ENCODE results near the gene SYCP3. TPM values are rescaled to one million over a fixed set of nuclear protein-coding genes. Genes with fewer than 3 reads are reported as not detected.
A peak's percentile ranks its signal among the peaks of the same experiment; 100 is the strongest.

The SYCP3 gene
- total RNA-seq, 1 donor from 2014 or later, result not detected

DNA sequence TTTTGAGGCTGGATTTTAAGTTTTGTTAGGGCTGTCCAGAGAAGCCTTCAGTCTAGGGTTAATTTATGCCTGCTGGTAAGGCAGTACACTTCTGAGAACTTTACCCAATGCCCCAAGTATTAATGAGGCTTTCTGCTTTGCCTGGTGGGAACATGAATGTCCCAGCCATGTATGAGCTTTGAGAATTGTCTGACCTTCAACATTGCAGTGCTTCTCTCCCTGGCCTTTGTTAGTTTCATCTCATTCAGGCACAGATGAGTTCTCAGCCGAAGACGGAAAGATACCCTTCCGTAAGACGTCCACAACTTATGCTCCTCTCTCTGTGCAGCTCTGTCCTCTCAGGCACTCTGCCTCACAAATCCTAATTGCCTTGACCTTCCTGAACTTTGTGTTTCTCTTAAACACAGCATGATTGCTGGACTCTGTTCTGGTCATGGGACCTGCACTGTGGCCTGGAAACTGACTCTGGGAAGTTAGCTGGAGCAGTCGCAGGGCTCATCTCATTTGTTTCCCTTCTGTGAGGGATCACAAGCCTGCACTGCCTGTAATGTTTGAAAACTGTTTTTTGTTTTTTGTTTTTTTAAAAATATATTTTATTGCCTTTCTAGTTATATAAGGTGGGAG lies 26.1 kb downstream of the SYCP3 start:
- no peak overlapping the region for H3K27ac ChIP-seq (ENCODE audit: low read depth, low read length)
- H3K4me1 Mint-ChIP-seq (ENCODE audit: low read depth, unreplicated experiment), result peaks cover 5% of the 10 kb centered on the region
- TF ChIP-seq CTCF (IDR thresholded peaks at IDR 0.05; ENCODE audit: insufficient read depth, low read depth, low read length) (no peak), EZH2 (IDR thresholded peaks at IDR 0.05; ENCODE audit: insufficient read depth, low read length) (no peak)
- H3K36me3 ChIP-seq (ENCODE audit: insufficient read depth, low read length), result no peaks in the 10 kb centered on the region
- H3K9me3 Mint-ChIP-seq (ENCODE audit: unreplicated experiment), result no peaks in the 10 kb centered on the region
- H3K4me2 ChIP-seq (ENCODE audit: low read length), result no peak overlapping the region
- no peaks in the 10 kb centered on the region for H4K20me1 ChIP-seq (ENCODE audit: insufficient read depth, low read length)
- H3K4me1 ChIP-seq (ENCODE audit: insufficient read depth, low read length), result no peaks in the 10 kb centered on the region
- no peak overlapping the region for H3K27ac Mint-ChIP-seq (ENCODE audit: unreplicated experiment)
- no peak overlapping the region for H3K4me3 Mint-ChIP-seq (ENCODE audit: unreplicated experiment)
- no peaks in the 10 kb centered on the region for H3K9me3 ChIP-seq (ENCODE audit: insufficient read depth, low read depth, low read length)
- H3K79me2 ChIP-seq (ENCODE audit: insufficient read depth, low read length), result peaks cover 3% of the 10 kb centered on the region
- H3K27me3 Mint-ChIP-seq (ENCODE audit: low read depth, unreplicated experiment), result no peaks in the 10 kb centered on the region
- no peak overlapping the region for H3K9ac ChIP-seq (ENCODE audit: low read length)
- FAIRE-seq, result no peak
- no peaks in the 10 kb centered on the region for H3K27me3 ChIP-seq (ENCODE audit: insufficient read depth, low read length)
- H3K36me3 Mint-ChIP-seq (ENCODE audit: low read depth, unreplicated experiment), result no peaks in the 10 kb centered on the region
- H3K4me3 ChIP-seq (ENCODE audit: insufficient read depth, low read depth, low read length), result no peak overlapping the region
- no peak for DNase-seq (ENCODE audit: low read depth)
- no peak overlapping the region for H2AFZ ChIP-seq (ENCODE audit: low read depth, low read length)

DNA sequence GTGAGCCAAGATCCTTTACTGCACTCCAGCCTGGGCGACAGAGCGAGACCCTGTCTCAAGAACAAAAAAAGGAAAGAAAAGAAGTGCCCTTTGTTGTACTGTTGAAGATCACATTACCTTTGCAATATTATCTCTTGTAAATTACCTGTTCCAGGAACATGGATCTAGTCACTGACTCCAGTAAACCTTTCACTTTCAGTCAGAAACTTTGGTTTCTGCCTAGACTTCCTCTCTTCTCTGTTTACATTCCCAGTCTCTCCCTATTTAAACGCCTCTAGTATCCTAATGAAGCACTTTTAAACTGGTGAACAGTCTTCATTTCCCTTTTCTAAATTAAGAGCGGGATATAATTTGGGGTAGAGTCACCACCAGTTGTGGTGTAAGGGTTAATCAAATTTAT lies 29.0 kb downstream of the SYCP3 start:
- Mint-ChIP-seq H3K27me3 (ENCODE audit: low read depth, unreplicated experiment) (no peaks in the 10 kb centered on the region), H3K36me3 (ENCODE audit: low read depth, unreplicated experiment) (no peaks in the 10 kb centered on the region), H3K27ac (ENCODE audit: unreplicated experiment) (no peak overlapping the region), H3K4me1 (ENCODE audit: low read depth, unreplicated experiment) (peaks cover 5% of the 10 kb centered on the region), H3K4me3 (ENCODE audit: unreplicated experiment) (no peak overlapping the region), H3K9me3 (ENCODE audit: unreplicated experiment) (no peaks in the 10 kb centered on the region)
- H3K27me3 ChIP-seq (ENCODE audit: insufficient read depth, low read length), result no peaks in the 10 kb centered on the region
- no peak overlapping the region for H3K4me2 ChIP-seq (ENCODE audit: low read length)
- TF ChIP-seq EZH2 (IDR thresholded peaks at IDR 0.05; ENCODE audit: insufficient read depth, low read length) (no peak), CTCF (IDR thresholded peaks at IDR 0.05; ENCODE audit: insufficient read depth, low read depth, low read length) (no peak)
- H3K4me1 ChIP-seq (ENCODE audit: insufficient read depth, low read length), result no peaks in the 10 kb centered on the region
- H3K79me2 ChIP-seq (ENCODE audit: insufficient read depth, low read length), result peaks cover 8% of the 10 kb centered on the region
- no peak for FAIRE-seq
- DNase-seq (ENCODE audit: low read depth), result no peak
- no peak overlapping the region for H3K9ac ChIP-seq (ENCODE audit: low read length)
- no peak overlapping the region for H3K4me3 ChIP-seq (ENCODE audit: insufficient read depth, low read depth, low read length)
- H3K27ac ChIP-seq (ENCODE audit: low read depth, low read length), result no peak overlapping the region
- no peak overlapping the region for H2AFZ ChIP-seq (ENCODE audit: low read depth, low read length)
- H4K20me1 ChIP-seq (ENCODE audit: insufficient read depth, low read length), result peaks cover 12% of the 10 kb centered on the region
- no peaks in the 10 kb centered on the region for H3K9me3 ChIP-seq (ENCODE audit: insufficient read depth, low read depth, low read length)
- no peaks in the 10 kb centered on the region for H3K36me3 ChIP-seq (ENCODE audit: insufficient read depth, low read length)

- Mint-ChIP-seq H3K27ac (ENCODE audit: unreplicated experiment) (no peak overlapping the region), H3K27me3 (ENCODE audit: low read depth, unreplicated experiment) (no peaks in the 10 kb centered on the region), H3K9me3 (ENCODE audit: unreplicated experiment) (no peaks in the 10 kb centered on the region), H3K4me3 (ENCODE audit: unreplicated experiment) (no peak overlapping the region), H3K4me1 (ENCODE audit: low read depth, unreplicated experiment) (peaks cover 3% of the 10 kb centered on the region), H3K36me3 (ENCODE audit: low read depth, unreplicated experiment) (no peaks in the 10 kb centered on the region)
- Histone ChIP-seq H3K27ac (ENCODE audit: low read depth, low read length) (no peak overlapping the region), H3K4me1 (ENCODE audit: insufficient read depth, low read length) (no peaks in the 10 kb centered on the region), H2AFZ (ENCODE audit: low read depth, low read length) (no peak overlapping the region), H3K9ac (ENCODE audit: low read length) (no peak overlapping the region), H3K36me3 (ENCODE audit: insufficient read depth, low read length) (no peaks in the 10 kb centered on the region), H4K20me1 (ENCODE audit: insufficient read depth, low read length) (peaks cover 17% of the 10 kb centered on the region), H3K27me3 (ENCODE audit: insufficient read depth, low read length) (no peaks in the 10 kb centered on the region), H3K79me2 (ENCODE audit: insufficient read depth, low read length) (peaks cover 13% of the 10 kb centered on the region), H3K9me3 (ENCODE audit: insufficient read depth, low read depth, low read length) (no peaks in the 10 kb centered on the region), H3K4me3 (ENCODE audit: insufficient read depth, low read depth, low read length) (no peak overlapping the region), H3K4me2 (ENCODE audit: low read length) (peak overlapping the region; percentile 1)
- TF ChIP-seq CTCF (IDR thresholded peaks at IDR 0.05; ENCODE audit: insufficient read depth, low read depth, low read length), result no peak
- TF ChIP-seq EZH2 (IDR thresholded peaks at IDR 0.05; ENCODE audit: insufficient read depth, low read length), result no peak
- DNase-seq (ENCODE audit: low read depth) (peak; percentile 68), FAIRE-seq (no peak)
Observed at GRCh38 chr12:101707131-101707782, 32.0 kb downstream of the SYCP3 start.

Measured in astrocyte (in vitro differentiated cells and primary cell).